Measurements from ENCODE around the gene PLCB2. TPM values are rescaled to one million over a fixed set of nuclear protein-coding genes. Genes with fewer than 3 reads are reported as not detected.

The PLCB2 gene
- total RNA-seq, 4 donors from 2014 or later = 0.88 to 4.2 (median 2.3) TPM

- no peak for DNase-seq (ENCODE audit: low spot score in 2 of 2)
- H3K4me3 ChIP-seq (ENCODE audit: low read depth, poor library complexity, severe bottlenecking) = no peak overlapping the region
- intact Hi-C loops (cut with DNase I; ENCODE audit: low total_unique reads) = no loop called here
- WGBS, 2 donors = 57 to 61% methylated on average over 7 of the region's 7 CpGs
- no peak for TF ChIP-seq POLR2A (IDR thresholded peaks at IDR 0.05)
- TF ChIP-seq CTCF (IDR thresholded peaks at IDR 0.05) = no peak
Measured at GRCh38 chr15:40342416-40343320, 34.9 kb upstream of the PLCB2 start.

GRCh38 chr15:40340740-40341400, 33.1 kb upstream of the PLCB2 start, which contains the start of gene CCDC9B:
Gene CCDC9B, minus strand, starts transcription at chr15:40340939. Its CDS starts 120 bp downstream, at chr15:40340819.
- intact Hi-C loops (cut with DNase I; ENCODE audit: low total_unique reads) = no loop called here
- TF ChIP-seq CTCF (IDR thresholded peaks at IDR 0.05) (no peak), POLR2A (IDR thresholded peaks at IDR 0.05) (no peak)
- peak; percentile 87 to 98 for DNase-seq (ENCODE audit: low spot score in 2 of 2)
- 10 to 11% methylated on average over 14 to 17 of the region's 17 CpGs for WGBS, 2 donors
- no peak within 1 kb of the TSS for H3K4me3 ChIP-seq (ENCODE audit: low read depth, poor library complexity, severe bottlenecking)

- no peak for TF ChIP-seq POLR2A (IDR thresholded peaks at IDR 0.05)
- DNase-seq (ENCODE audit: low spot score in 2 of 2) = no peak
- 5 to 21% methylated on average over 12 to 14 of the region's 14 CpGs for whole genome bisulfite sequencing, 2 donors
- H3K4me3 ChIP-seq (ENCODE audit: low read depth, poor library complexity, severe bottlenecking) = no peak overlapping the region
- intact Hi-C loops (cut with DNase I; ENCODE audit: low total_unique reads) = no loop called here
Measured at GRCh38 chr15:40340038-40340739, 32.5 kb upstream of the PLCB2 start.

GRCh38 chr15:40339621-40339945, 31.8 kb upstream of the PLCB2 start:
- no peak for DNase-seq (ENCODE audit: low spot score in 2 of 2)
- no peak for TF ChIP-seq POLR2A (IDR thresholded peaks at IDR 0.05)
- no peak for TF ChIP-seq CTCF (IDR thresholded peaks at IDR 0.05)
- 74 to 81% methylated on average over 3 to 6 of the region's 7 CpGs for WGBS, 2 donors
- no peak overlapping the region for H3K4me3 ChIP-seq (ENCODE audit: low read depth, poor library complexity, severe bottlenecking)
- intact Hi-C loops (cut with DNase I; ENCODE audit: low total_unique reads) = no loop called here

- 76 to 77% methylated on average over 7 to 11 of the region's 11 CpGs for WGBS, 2 donors
- no peak for DNase-seq (ENCODE audit: low spot score in 2 of 2)
- intact Hi-C loops (cut with DNase I; ENCODE audit: low total_unique reads) = no loop called here
- no peak for TF ChIP-seq CTCF (IDR thresholded peaks at IDR 0.05)
- no peak for TF ChIP-seq POLR2A (IDR thresholded peaks at IDR 0.05)
- H3K4me3 ChIP-seq (ENCODE audit: low read depth, poor library complexity, severe bottlenecking) = no peak overlapping the region
Measured at GRCh38 chr15:40338921-40339620, 31.3 kb upstream of the PLCB2 start.

Data from lower leg skin (tissue), 4 donors.